CD4-positive, alpha-beta T cell treated with Interleukin-17A for 4 hours (primary cell): Measurements from ENCODE around the gene PIK3R4.
A peak's percentile ranks its signal among the peaks of the same experiment; 100 is the strongest.

Experiments
- DNase-seq: peaks from one replicate; pipeline ENCODE4 v3.0.0-alpha.2; 2020; ENCODE audit warnings: mixed read lengths

Gene PIK3R4

DNA sequence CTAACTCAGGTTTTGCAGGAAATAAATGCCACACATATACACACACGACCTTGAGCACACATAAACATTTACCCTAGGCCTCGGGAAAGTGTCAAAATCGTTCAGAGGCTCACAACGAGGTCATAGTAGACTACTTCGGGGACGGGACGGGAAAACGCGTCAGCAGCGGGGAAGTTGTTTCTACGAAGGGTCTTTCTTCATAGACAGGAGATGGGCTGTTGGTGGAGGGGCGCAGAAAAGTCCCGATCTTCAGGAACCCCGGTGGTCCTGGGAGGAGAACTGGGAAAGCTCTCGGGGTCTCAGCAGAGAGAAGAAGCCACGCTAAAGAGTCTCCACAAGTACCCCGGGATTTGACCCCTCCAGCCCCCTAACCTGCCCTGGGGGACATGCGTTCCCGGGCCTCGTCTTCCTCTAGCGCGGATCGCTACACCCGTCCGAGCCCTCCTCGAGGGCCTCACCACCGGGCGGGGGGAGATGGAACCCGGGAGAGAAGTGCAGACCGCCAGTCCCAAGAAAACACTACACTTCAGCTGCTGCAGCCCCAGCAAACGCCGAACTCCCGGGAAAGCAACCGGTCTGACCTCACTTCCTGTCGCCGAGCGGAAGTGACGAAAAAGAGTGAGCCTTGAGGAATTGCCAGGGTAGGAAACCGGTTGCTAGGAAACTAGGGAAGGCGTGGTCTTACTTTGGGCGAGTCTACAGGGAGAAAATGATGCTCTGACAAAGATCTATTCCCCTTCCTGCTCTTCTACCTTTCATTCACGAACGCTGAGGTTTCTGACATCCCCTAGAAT, at the start of gene PIK3R4:
TSS of gene PIK3R4 (minus strand) at position 584 of the 794 bp plus-strand sequence. CDS start 1,611 bp downstream, outside the sequence.
- peak; percentile 96 for DNase-seq

DNA sequence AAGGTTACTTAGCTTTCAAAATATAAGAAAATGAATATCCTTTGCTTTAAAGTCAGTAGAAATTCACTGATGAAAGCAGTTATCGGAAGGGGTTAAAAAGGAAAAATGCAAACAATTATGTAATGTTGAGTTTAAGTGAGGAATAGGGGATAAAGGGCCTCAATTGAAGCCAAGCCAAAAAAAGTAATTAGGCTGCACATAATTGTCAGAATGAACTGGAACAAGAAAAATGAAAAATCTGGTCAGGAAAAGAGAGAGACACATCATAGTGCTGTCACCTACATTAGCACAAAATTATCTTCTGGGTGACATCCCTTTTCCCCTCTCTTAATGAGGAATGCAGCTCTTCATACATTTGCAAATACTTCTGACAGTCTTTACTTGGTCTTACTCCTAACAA, 48.8 kb upstream of the PIK3R4 start:
- DNase-seq, result no peak

DNA sequence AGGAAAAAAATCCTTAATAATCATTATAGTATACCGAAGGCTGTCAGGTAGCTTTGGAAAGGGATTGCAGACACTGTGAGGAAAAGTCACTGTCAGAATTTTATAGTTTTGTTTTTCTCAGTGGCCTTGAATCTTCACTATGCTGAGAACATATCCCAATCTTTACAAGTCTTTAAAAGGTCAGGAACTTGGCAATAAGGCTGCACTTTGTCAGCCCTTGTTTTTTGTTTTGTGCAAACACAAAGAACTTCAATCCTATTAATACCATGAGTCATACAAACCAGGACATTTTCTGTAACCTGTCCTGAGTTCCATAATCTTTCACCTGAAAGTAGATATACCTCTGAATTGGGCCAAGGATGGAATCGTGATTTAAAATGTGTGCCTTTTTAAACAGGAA, 45.6 kb upstream of the PIK3R4 start:
- no peak for DNase-seq

DNA sequence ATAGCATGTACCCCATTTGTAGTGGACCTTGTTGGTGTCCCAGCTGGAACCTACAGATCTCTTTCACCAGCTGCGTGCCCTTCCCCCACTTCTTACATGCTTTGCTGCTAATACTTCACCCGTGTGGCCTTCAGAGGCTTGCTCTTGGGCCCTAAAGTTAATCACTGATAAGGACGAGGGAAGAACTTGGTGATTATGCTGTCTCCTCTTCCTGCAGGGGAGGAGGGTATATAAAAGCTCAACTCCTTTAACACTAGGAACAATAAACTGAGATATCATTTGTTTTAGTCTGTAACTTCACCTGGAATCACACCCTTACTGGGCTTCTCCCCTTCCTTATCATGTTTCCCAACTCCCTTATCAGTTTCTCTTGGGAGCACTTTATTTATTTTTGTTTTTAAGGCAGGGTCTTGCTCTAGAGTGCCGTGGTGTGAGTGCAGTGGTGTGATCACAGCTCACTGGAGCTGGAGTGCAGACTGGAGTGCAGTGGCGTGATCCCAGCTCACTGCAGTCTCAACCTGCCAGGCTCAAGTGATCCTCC, 43.2 kb upstream of the PIK3R4 start:
- no peak for DNase-seq

DNA sequence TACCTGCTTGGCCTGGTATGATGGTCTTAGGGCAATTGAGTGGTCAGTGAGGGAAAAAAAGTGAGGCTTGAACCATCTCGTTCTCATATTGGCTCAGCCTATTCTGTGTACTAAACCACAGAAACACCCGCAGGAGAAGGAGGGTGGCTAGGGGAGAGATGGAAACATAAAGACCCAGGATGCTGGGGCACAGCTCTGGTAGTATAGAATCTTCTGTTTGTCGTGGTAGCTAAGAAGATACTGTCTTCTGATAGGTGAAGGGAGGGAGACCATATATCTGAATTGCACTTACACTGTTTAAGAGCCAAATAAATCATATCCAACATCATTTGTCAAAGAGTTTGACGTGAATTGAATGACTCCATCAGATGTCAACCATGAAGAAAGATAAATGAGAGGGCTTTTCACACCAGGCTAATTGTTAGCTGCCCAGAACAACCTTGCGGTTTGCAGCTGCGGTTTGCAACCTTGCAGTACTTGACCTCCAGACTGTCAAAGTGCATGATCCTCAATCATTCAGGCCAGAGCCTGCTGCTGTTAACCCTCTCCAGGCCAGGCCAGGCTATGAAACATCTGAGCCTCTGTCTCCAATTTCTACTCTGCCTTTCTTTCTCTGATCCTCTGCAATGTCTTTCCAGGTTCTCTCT, 40.9 kb upstream of the PIK3R4 start:
- DNase-seq, result no peak

DNA sequence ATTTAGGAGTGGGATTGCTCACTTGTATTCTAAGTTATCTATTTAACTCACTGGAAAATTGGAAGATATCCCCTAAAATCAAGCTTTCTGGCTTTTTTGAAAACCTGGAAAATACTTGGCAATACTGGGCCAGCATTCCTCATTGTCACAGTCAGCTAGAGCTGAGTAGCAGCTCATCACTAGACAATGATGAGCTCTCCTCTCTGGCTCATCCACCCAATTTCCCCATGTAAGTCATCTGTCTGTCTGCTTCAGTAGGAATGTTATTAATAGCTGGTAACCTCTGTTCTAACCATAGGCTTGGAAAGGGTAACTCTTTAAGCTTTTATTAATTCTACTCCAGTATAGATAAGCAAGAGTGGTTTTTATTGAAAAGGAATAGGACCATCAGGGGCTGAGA, 39.7 kb upstream of the PIK3R4 start:
- DNase-seq, result no peak

DNA sequence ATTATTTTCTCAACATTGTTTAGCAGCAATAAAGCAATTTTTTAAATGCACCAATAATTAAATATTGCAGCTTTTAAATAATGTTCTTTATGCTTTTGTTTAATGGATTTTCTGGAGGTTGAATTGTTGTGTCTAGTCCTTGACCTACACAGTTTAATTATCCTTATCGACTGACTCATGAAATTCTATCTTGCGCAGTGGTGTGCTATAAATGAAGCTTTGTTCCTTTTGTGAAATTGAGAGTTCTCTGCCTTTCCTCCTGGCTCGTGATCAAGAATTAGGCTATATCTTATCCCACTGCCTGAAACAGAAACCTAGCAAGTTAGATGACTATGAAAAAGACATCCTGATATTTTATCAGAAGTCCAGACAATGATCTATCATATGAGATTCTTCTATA, 37.0 kb upstream of the PIK3R4 start:
- no peak for DNase-seq

DNA sequence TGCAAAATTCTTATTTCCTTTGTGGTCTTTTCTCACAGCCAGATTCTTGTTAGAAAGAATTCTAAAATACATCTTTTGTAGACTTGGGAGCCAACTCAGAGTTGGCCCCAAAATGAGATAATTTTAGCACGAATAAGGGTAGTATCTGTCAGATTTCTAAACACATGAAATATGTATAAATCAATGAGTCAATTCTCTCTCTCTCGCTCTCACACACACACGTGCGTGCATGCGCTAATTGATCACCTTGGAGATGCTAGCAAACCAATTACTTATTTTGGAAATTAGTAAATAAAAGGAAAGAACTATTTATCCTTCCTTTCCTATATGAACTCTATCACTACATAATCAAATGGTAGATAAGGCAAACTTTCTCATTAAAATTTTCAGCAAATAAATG, 32.9 kb upstream of the PIK3R4 start:
- no peak for DNase-seq

DNA sequence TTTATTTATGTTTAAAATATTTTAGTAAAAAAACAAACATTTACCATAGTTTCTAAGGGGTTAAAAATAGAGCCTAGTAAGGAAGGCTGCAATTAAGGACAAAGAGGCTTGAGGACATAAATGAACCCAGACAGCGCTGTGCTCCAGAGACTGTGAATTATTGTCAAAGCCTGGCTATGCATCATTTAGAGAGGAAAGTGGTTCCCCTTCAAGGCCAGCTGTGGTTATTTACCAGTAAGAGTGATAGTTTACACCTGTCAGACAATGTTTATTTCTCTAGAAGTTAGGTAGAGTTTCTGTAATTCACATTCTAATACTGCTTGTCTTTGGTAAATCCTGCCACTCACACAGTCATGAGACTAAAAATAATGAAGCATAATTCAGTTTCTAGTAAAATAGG, 32.4 kb upstream of the PIK3R4 start:
- DNase-seq, result no peak

DNA sequence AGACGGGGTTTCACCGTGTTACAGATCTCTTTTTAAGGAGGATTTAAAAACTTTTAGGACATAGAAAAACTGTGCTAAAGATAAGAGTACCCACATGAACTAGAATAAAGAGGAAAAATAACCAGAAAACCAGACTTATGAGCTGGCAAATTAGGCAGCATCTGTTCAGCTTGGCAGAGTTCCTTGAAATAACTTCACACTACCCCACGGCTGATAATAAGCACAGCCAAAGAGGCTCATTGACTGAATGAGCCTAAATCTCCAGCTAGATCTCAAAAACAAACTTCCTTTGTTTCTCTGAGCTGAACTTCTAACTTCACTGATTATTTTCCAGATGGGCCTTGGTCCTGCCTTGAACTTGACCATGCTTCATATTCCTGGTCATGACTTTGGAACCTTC, 26.7 kb upstream of the PIK3R4 start:
- no peak for DNase-seq

DNA sequence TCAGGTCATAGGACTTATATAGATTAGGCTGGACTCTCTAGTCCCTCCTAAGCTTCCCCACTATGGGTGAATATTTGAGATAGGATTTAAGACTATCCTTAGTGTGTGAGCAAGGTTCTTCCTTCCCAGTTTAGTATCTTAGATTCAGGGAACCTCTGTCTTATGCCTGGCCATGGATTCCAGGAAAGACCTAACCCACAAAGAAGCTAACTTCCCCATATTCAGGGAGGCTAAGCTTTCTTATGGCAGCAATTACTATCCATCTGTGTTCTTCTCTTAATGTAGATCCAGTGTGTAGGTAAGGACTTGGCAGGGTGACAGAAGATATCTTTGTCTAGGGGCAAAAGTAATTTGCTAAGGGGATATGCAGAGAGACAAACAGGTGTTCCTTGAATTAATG, 25.5 kb upstream of the PIK3R4 start:
- no peak for DNase-seq

DNA sequence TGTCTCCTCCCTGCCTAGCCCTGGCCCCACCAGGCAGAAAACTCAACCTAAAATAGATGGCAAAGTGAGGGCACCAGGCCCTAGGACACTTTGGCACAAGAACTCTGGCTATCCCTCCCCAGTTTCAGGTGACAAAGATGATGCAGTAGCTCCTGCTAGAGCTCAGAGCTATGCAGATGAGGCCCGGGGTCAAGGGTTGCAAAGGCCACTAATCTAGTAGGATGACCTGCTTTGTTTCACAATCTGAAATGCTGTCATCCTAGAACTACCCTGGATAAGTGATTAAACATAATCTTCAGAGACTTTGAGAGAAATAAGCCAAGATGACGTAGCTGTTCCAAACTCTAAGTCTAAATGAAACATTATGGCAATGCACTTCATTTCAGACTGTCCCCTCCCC, 24.0 kb upstream of the PIK3R4 start:
- DNase-seq, result no peak

DNA sequence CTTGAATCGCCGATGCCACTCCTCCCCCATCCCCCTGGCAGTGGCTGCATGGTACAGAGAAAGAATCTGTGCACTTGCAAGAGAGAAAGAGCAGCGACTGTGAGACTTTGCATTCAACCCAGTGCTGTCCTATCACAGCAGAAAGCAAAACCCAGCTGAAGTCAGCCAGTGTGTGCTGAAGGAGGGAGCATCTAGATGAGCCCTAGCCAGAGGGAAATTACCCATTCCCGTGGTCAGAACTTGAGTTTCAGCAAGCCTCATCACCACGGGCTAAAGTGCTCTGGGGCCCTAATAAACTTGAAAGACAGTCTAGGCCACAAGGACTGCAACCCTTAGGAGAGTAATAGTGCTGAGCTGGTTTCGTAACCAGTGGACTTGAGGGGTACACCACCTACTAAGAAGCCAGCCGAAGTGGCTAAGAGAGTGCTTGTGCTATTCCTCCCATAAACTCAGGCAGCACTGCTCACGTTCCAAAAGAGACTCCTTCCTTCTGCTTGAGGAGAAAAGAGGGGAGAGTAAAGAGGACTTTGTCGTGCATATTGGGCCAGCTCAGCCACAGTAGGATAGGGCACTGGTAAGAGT, 15.2 kb upstream of the PIK3R4 start:
- DNase-seq, result no peak

DNA sequence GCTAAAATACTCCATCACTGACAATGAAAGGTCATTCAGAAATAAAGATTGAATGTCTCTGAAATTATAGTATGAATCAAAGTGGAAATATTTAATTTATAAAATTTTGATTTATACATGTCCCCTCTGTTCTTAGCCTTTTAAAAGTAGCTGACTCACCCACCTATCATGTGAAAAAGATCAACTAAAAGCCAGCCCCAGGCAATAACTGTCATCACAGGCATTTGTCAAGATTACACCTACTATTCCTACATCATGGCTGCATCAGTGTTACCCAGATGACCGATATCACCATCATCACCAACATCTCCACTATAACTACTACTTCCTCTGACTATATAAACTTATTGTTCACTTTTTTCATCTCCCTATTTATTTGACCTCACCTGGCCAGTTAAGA, 14.3 kb upstream of the PIK3R4 start:
- DNase-seq, result no peak

DNA sequence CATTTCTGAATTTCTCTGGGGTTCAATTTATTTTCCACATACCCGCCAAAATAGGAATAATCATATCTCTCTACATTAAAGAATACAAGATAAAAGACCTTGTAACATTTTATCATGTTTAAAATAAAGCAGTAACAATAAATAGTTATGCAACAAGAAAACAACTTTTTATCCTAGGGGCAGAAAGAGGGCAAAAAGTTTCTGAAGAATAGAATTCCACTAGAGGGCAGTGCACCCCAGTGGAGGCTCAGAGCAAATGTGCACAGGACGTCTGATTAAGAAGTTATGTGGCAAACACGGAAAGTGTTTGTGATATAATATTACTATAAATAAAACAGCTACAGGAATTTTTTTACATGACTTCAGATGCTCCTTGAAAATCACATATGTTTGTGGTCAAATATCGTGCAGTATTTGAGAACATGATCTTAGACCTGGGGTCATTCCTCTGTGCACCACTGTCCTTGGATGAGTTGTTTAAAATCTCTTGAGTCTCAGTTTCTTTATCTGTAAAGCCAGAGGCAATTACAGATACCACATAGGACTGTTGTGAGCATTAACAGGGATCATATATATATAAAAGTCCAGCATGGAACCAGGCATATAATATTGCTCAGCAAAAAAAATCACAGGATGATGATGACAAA, 13.2 kb upstream of the PIK3R4 start:
- DNase-seq, result peak; percentile 62

DNA sequence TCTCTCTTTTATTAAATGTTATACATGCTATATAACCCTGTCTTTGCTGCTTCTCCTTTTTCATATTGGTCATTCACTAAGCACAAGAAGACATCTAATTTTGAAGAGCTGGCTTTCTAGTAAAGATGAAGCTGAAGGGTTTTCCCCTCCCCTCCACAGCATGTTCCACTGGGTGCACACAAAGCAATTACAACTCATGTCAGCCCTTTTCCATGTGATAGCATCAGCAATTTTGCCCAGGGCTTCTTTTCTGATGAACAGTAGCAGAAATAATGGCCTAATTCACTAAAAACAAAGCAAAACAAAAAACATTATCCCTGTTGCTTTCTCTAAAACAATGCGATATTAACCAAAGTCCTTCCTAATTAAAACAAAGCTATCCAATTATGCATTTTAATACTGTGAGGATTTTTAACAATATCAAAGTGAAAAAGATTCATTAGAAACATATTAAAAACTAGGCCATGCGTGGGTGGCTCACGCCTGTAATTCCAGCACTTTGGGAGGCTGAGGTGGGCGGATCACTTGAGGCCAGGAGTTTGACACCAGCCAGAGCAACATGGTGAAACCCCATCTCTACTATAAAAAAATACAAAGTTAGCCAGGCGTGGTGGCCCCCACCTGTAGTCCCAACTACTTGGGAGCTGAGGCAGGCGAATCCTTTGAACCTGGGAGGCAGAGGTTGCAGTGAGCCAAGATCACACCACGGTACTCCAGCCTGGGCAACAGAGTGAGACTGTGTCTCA, 12.2 kb upstream of the PIK3R4 start:
- DNase-seq, result no peak

DNA sequence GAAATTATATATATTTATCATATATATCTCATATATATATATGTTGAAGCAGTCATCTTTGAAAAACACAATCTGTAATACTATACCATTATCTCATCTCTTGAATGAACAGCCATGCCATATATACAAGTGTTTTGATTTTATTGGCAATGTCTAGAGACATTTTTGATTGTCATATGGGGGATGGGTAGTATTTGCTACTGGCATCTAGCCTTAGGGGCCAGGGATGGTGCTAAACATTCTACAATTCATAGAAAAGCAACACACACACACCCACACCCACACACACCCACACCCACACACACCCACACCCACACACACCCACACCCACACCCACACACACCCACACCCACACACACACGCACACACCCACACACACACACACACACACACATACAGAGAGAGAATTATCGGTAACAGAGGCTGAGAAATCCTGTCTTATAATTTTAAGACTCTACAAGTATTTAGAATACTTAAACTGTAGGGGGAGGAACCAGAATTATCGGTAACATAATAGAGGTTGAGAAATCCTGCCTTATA, 11.1 kb upstream of the PIK3R4 start:
- no peak for DNase-seq

DNA sequence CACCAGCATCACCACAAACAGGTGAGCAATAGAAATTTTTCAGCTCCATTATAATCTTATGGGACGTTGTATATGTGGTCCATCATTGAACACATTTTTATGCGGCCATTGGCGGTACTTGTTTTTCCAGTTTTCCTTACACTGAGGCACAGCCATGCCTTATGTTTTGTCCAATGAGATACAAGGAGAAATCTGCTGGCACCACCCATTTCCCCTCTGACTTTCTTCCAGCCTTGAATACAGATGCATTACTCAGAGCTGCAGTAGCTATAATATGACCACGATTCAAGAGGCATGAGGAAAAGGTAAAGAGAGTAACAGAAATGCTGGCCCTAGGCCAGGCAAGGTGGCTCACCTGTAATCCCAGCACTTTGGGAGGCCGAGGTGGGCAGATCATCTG, 9.0 kb upstream of the PIK3R4 start:
- no peak for DNase-seq

DNA sequence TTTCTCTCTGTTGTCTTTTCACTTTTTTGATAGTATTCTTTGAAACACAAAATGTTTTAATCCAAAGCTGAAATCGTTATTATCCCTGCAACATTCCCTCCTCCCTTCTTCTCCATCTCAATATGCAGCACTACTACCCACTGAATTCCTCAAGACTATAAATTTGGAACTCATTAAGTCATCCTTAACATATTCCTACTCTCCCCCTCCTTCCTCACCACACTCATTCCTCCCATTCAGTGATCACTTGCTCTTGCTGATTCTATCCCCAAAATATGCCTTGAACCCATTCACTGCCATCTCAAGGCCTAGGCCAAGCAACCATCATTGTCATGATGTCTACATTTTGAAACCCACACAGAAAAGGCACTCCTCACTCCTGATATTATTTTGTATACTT, 2.4 kb upstream of the PIK3R4 start:
- DNase-seq, result no peak

DNA sequence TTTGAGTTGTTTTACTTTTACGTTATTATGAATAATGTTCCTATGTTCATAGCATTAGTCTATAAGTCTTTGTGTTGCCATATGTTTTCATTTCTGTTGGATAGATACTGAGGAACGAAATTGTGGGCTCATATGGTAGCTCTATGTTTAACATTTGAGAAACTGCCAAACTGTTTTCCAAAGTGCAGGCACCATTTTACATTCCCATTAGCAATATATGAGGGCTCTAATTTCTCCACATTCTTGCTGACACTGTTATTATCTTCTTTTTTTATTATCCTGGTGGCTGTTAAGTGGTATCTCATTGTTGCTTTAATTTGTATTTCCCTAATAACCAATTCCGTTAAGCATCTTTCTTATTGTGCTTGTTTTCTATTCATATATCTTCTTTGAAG, 1.8 kb upstream of the PIK3R4 start:
- no peak for DNase-seq

DNA sequence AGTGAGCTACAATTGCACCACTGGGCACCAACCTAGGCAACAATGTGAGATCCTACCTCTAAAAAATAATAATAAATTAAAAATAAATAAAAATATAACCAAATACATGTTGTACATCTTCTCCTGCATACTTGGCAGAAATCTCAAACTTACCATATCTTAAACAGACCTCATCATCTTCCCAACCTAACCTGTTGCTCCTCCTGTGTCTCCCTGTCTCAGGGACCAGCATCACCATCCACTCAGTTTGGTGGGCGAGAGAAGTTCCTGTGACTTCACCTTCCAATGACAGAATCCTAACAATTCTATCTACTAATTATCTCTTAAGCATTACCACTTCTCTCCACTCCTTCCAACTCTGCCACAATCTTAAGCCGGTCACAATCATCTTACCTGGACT, 3.3 kb downstream of the PIK3R4 start:
- no peak for DNase-seq

DNA sequence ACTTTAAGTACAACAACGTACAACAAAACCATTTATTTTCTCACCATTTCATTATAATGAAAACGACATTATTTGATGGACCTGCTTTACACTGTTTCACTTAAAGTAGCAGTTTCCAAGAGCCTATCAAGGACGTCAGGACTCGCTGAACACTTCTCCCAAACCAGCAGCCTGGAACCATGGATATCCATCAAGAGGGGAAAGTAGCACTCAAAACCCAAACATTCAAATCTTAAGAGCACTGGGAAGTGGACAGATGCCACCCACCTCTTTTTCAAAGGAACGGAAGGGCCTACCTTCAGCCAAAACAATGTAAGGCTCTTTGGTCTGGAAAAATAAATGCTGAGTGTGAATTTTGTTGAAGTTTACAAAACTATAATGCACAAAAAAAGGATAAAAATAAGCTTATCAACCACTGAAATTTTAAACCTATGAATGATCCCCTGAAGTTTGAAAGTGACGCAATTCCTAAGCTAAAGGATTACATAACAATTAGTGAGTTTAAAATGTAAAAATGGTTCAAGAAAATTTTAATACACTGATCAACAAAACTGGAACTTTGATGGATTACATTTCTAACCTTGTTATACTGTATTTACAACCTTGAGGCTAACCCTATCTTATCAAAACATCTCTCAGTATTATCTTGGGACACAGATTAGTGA, 4.6 kb downstream of the PIK3R4 start:
- DNase-seq, result no peak
